NCI-H345 (cell line): ENCODE measurements around the gene PRR5L.

ENCODE experiments used
- DNase-seq: peaks from one replicate; lab custom pipeline; 2025; lab: John Stamatoyannopoulos, UW

PRR5L gene

DNA sequence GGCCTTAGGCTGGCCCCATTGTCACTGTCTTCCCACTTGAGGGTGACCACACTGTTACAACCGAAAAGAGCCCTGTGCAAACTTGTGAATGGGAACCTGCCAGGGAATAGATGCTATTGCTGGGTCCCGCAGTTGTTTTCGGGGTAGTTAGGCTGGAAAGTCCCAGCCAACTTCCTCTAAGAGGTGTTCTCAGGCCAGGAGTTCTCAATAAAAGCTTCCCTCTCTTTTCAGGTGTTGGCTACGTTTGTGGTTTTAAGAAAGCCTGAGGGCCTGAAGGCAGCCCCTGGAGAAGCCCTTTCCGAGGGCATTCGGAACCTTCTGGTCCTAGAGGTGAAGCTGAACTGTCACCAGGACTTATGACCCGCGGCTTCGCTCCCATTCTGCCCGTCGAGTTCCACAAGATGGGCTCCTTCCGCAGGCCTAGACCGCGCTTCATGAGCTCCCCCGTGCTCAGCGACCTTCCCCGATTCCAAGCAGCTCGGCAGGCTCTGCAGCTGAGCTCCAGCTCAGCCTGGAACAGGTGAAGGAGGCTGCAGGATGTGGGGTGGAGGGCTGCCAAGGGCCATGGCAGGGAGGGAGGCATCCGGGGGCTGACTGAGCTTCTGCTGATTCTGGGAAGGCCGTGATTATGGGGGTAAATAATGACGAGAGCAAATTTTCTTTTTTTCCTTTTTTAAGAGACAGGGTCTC is 104.8 kb downstream of the PRR5L start:
- DNase-seq = no peak

DNA sequence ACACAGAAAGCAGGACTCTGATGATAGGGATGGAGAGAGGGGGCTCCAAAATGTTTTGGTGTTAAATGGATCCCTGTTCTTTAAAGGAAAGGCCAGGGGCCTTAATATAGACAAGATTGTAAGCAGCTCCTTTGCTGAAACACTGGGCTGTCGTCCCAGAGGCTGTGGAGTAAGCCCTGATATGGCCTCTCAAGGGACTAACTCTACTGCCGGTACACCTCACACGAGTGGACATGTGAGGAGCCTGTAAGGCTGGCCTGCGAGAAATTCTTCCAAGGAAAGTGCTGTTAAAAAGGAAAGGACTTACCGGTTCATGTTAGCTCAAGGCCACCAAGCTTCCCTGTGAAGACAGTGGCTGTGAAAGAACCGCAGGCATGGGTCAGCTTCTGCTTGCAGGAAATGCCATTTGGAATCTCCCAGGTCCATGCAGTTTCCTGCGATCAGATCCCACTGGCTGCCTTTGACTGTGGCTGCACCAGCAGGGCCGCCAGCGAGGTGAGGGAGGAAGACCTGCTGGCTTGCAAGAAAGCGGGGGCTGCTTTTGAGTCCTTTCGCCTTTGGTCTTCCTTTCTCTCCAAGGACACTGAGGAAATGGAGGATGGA is 106.6 kb downstream of the PRR5L start:
- DNase-seq = no peak

DNA sequence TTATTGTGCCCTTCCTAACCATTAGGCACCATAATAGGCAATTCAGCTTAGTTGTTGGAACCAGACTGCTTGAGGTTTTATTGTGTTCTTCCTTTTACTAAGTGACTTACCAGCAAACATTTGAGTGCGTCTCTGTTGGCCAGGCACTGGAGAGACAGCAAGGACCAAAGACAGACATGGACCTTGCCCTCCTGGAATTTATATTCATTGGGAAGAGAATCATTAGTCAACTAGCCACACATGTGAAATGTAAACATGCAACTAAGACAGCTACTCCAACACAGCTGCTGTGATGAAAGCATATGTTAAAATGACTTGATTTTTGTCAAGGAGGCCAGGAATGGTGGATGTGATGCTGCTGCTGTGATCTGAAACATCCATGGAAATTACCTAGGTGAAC is 107.6 kb downstream of the PRR5L start:
- no peak for DNase-seq

DNA sequence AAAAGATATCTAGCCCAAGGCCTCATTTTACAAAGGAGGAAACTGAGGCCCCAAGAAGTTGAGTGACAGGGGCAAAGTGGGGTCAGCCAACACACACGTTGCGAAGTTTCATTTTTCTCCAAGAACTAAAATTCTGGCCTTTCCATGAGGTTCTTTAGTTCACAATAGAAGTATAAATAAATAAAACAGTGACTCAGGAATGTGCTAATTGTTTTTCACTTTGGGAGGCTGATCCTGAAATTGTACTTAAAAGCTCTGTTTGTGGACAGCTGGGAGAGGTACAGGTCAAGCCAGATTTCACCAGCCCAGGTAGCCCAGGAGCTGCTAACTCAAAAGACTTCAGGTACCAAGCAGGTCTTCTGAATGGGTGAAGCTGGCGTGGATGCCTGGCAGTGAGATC is 108.7 kb downstream of the PRR5L start:
- no peak for DNase-seq

DNA sequence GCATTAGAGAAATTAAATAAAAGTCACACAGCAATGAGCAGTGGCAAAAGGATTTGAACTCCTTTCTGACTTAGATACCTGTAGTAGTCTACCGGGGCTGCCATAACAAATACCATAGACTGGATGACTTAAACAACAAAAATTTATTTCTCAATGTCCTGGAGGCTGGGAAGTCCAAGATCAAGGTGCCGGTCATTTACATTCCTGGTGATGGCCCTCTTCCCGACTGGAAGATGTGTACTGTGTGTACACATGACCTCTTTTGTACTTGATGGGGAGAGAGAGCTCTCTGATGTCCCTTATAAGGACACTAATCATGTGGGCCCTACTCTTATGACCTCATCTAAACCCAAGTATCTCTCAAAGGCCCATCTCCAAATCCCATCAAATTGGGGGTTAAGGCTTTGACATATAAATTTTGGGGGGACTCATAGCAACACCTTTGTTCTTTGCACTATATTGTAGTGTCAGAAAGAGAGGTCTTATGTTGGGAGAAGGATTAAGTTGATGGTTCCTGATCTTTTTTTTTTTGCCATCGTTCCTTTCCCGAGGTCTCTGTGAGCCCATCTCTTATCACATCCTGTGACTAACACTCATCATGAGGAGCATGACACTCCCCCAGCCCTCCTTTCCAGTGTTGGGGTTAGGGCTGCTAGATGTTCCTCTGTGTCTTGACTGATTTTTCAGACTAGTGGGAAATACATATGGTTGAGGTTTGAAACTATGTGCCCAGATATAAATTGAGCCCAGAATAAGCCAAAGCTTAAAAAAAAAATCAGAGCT is 109.7 kb downstream of the PRR5L start:
- no peak for DNase-seq

DNA sequence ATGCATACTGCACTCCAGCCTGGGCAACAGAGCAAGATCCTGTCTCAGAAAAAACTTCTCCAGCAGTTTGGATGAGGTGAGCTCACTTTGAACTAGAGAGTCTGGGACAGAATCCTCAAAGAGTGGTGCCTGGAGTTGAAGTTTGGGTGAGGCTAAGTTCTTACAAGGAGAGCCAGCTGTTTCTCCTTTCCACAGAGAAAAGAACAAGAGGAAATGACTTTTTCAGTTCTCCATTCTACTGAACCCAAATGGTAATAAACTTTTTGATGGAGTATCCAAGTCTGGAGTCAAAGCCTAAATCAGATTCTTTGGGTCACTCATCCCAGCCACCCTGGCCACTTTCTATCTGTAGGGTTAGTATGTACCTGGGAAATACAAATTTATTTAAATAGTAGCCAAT is 111.3 kb downstream of the PRR5L start:
- no peak for DNase-seq

DNA sequence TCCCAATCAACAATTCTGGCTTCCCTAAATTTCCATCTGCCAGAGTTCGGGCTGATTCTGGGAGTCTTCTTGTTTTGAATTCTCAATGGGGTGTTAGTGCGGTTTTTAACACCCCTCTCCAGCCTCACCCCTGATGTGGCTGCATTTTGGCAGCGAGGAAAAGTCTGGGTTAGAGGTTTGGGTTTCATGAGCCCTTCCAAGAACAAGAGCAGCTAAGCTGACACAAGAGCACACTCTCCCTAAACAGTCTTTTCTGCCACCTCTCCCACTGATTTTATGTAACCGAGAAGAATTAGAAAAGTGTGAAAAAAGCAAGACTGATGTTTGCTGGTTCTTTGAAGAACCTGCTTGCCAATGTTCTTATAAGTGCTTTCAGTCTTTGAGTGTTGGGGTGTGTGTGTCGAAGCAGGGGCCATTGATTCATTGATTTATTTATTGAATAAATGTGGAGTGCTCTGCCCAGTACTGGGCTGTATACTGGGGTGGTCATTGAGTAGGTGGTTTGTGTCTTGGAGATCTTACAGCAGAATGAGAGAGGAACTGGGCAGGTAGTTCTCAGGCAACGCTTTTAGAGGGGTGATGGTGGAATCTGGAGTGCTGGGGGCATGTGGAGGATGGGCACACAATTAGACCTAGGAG is 112.5 kb downstream of the PRR5L start:
- no peak for DNase-seq

DNA sequence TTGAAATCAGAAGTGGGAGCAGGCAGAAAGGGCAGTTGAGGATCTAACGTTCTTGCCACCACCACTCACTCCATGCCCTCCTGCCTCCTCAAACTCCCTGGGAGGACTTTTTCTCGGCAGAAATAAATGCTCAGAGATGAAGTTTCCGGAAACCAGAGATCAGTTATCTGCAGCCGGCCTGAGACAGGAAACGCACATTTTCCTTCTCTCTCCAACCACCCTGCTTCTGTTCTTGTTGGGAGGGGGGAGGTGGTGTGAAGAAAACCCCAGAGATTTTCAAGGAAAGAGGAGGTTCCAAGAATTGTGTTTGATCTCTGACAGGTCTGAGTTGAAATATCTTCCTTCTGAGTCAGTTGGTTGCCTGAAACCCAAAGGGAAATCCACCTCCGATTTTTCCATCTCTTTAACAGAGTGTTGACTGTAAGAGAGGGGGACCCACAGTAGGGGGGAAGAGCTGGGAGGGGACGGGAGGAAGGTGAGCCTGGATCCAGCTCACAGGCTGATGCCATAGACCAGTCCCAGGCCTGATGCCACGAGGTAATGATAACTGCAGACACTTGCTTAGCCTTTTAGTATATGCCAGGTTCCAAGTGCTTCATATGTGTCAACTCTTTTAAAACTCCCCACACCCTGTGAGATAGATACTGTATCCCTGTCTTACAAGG is 113.2 kb downstream of the PRR5L start:
- DNase-seq = no peak

DNA sequence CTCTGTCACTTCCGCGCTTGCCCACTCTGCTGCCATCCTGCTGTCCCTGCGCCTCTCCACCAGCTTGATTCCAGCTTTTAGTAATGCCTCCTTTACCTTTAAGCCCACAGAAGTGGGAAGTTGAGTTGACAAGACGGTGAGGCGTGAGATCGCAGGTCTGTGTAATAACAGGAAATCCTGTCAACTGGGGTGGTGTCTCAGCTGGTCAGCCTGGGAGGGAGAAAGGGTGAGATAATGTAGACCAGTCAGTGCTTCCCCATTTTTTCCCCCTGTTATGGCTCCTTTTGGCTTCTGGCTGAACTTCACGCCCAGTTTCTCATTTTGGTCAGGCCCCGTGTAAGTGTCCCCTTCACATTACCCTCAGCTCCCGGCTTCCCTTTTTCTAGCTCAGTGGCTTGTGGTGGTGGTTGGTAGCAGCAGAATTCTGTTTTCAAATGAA is 115.1 kb downstream of the PRR5L start:
- no peak for DNase-seq

DNA sequence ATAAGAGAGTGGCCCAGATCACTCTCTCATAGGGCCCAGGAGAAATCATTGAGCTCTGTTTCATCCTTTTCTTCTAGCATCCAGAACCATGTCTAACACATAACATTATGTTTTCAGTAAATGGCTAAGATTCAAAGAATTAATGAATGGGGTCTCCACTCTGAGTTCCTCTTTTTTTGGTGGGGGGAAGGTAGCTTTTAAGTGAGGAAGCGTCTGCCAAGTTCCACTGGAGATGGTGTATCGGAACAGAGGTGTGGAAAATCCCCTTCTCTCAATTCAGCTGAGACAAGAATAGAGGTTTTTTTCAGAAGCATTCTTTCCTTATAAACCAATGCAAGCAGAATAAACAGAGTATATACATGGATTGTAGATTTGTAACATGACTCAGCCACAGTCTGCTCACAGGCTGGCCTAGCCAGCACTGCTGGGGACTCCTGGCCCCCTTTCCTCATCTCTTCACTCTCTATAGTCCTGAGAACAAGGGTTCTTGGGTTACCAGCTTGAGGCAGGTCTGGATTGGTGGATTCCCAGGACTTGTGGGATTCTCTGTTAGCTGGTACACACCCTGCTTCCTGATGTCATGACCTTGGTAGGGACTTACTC is 116.8 kb downstream of the PRR5L start:
- no peak for DNase-seq

DNA sequence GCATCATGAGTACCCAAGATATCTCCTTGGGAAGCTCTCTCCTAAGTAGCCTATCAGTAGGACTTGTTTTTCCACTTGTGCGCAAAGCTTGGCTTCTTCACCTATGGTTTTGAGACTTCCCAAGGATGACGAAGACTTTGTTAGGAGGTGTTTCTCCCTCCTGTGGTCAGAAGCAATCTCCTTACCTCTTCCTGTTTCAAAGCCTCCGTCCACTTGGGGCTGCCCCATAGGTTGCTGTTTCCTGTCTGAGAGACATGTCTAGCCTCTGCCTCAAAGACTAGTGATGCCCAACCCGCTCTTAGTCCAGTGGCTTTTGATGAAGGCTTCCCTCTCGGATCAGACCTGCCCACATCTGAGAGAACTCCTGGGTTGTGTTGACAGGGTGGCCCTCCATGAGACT is 121.1 kb downstream of the PRR5L start:
- no peak for DNase-seq

DNA sequence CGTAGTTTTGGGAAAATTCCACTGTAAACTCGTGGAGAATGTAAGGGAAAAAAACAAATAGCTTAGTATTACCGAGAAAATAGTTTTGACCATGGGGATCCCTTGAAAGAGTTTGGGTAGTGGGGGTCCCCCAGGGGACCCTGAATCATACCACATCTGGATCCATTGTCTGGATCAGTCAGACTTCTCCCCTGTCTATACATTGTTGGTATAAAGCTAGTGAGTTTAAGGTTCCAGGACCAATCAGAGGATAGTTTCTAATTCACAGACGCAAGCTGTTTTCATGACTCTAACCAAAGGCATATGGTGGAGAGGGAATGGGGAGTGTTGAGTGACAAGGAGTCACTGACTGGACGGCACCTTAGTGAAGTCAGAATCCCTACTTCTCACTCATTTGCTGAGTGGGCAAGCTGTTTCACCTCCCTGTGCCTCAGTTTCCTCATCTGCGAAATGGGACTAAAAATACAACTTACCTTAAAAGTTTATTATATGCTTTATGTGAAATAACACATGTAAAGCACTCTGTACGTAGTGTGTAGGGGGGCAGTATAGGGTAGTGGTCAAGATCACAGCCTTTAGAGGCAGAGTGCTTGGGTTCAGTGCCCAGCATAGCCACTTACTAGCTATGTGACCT is 123.8 kb downstream of the PRR5L start:
- DNase-seq = no peak

DNA sequence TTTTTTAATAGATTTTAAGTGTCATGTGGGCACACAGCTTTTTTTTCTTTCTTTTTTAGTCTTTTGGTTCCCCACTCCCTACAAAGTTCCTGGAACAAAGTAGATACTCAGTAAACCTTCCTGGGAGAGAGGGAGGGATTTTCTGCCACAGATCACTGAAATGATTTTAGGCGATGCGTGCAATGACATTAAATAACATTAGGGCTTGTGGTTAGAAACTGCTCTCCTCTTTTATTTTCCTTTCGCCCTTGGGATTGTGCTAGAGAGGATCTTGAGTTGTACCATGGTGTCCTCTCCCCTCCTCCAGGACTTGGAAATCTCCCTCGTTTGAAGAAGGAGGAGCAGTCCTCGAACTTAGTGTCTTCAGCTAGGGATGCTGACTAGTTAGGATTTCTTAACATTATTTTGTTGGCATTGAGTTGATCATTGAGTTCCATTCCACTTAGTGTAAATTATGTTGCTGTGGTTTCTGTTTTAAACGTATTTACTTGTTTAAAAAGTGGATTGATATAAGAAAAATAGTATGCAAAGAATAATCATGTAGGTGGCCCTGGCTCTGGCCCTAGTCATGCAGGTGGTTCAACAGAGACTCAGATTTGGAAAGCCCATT is 125.6 kb downstream of the PRR5L start:
- DNase-seq = no peak

DNA sequence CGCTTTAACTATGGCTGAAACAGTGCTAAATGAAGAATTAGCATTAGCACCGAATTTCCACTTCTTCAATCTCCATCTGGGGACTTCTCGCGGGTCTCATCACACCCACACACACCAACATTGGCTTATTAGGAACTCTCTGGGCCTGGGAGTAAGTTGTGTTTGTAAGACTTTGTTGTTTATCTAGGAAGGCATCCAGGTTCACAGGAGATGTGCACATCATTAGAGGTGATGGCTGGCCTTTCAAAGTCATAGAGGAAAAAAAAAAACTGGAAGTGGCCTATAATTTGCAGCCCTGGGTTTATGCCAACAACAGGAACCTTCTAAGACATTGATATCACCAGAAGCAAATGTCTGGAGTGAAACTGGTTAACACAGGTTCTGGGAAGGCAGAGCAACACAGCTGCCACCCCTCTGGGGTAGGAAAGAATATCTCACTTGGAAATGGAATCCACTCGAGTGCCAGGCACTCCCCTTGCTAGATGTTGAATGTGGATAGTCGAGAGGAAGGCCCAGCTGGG is 129.5 kb downstream of the PRR5L start:
- DNase-seq = no peak

DNA sequence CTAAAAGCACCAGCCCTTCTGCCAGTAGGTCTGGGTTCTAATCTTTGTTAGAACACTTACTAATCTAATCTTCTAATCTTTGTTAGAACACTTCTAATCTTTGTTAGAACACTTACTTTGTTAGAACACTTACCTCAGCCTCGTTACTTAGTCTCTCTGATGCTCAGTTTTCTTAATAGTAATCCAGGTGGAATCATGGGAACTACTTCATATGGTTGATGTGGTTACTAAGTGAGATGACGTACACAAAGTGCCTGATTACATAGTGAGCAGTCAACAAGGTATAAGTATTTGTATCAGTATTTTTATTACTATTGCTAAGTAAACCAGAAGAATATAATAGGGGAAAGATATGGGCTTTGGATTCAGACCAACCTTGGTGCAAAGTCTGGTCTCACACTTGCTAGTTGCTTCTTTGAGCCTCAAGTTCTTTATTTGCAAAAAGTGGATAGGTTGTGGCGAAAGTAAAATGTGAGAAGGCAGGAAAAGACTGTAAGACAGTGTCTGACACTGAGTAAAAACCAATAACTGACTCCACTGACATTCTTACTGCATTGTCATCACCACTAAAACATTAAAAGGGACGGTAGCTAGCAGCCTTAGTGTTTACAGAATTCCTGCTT is 130.2 kb downstream of the PRR5L start:
- no peak for DNase-seq

DNA sequence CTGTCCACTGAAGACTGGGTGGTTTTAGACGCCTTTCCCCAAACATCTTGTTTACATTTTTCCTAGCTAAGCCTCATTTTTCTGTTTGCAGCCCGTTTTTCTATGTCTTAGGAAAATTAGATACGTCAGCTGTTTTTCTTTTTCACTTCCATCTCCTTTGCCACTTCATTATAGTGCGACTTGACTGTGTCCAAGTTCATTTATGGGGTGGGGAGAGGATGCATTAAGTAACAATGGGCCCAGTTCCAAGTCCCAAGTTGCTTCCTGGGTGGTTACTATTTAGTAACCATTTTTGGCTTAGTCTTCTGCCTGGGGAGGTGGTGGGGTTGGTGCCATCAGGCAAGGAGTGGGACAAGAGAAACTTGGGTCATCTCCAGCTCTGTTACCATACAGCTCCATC is 131.0 kb downstream of the PRR5L start:
- DNase-seq = no peak

DNA sequence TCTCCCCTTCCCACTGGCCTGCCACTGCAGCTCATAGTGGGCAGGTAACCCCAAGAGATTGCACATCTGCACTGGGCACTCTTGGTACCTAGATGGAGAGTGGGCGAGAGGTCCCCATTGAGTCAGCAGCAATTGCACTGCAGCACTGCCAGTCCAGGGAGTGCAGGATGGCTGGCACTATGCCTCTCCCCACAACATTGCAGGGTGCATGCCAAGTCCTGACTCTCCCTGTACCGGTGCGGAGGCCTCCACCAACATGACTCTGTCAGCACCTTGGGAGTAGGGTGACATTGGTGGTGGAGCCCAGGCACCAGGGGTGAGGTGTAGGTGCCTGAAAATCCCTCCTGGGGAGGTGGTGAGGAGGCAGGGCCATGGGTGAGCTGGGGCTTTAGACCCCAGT is 131.8 kb downstream of the PRR5L start:
- no peak for DNase-seq

DNA sequence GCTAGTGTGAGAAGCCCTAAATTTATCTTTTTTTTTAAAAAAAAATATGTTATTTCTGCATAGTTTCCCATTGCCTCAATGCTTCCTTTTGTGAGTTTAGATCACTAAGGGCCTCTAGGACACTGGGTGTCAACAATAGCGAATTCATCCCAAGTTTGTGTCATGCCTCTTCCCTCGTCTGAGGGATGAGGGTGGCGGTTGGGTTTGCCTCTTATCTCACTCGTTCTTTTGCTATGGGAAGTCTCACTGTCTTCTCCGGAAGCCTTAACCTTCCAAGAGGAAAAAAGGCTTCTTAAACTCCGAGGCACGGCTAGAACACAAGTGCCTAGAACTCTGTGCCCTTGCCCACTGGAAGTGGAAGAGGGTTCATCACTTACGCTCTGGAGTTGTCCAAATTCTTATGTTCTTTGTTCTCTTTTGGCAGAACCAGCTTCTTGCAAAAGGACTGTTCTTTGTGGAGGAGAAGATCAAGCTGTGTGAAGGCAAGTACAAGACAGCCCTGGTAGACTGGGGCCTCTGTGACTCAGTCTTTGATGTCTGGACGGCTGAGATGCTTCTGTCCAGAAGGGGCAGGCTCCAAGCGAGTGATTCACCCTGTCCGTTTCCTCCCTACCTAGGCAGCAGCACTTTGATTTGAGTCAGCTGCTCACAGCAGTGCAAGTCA is 135.5 kb downstream of the PRR5L start:
- DNase-seq = no peak

DNA sequence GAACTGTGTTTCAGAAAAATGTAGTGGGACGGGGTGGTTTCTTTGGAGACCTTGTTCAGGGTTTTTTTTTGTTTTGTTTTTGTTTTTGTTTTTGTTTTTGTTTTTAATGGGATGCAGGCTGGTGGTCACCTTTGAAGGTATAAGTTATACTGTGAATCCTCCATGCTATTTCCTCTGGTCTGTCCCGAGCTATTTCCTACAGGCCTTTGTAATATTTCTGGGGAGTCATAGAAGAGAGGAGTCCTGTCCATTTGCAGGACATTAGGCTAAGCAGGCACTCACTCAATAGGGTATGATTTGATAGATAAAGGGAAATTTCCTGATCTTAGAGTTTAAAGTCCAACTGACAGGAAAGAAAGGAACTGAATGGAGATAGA is 136.0 kb downstream of the PRR5L start:
- DNase-seq = no peak

DNA sequence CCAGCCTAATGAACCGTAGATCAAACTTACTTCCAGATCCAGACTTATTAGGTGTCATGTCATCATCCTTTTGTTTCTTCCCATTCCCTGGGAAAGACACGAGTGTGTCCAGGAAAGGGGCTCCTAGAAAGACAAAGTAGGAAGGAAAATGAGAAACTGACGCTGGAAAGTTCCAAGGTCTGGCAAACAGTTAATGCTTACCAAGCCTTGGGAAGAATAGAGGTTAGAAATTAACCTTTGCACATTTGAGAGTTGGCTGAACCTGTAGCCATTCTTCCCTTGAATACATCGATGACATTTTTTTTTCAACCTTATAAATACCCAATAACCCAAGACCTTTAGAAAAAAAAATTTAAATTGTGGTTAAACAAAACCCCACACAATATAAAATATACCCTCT is 136.7 kb downstream of the PRR5L start:
- no peak for DNase-seq
